Limb (tissue), 2 donors: ENCODE results near the gene RBMS3.

ENCODE experiments used
- DNase-seq, 2 donors: peaks; one replicate each; pipeline ENCODE4 v3.0.0-alpha.2; 2016; ENCODE audit errors: extremely low spot score in 2 of 2

Gene RBMS3

DNA sequence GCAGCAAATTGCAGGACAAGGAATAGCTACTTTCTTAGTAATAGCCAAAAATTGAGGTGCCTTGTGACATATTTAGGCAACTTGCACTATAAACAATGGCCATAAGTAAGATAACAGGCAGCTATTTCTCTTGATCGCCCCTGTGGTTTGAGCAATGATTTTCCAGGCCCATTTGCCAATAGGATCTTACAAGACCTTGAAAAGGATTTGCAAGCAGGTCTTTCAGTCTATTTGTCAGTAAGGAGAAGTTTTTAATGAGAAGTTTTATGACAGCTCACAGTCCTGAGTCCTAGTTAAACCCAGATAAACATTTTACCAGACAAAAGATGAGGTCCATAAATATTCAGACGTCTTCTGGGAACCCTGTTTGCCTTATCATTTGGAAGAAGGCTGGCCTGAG is 645.5 kb downstream of the RBMS3 start:
- no peak for DNase-seq

- DNase-seq, result no peak
These were observed 651.9 kb downstream of the RBMS3 start for GRCh38 chr3:29932696-29933325.

- DNase-seq, result no peak
These were observed 653.1 kb downstream of the RBMS3 start for GRCh38 chr3:29933802-29934490.

- no peak for DNase-seq
These were observed 653.9 kb downstream of the RBMS3 start for GRCh38 chr3:29934751-29935150.

GRCh38 chr3:29936054-29936453 is 655.2 kb downstream of the RBMS3 start:
- no peak for DNase-seq

DNA sequence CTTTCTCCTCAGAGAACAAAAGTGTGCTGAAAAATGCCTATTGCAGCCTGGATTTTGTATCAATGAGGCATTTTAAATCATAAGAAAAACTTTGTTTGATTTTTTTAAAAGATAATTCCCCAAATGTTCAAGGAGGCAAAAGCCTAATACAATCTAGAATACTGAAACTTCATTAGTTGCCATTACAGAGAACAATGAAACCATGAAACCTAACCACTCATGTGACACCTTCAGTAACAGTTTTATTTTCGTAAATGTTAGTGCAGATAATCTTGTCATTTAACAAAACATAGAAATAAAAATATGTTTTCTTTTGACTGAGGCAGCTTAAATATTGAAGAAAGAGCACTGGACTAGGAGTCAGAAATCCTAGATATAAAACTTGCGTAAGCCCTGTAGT is 655.9 kb downstream of the RBMS3 start:
- DNase-seq, result no peak

DNA sequence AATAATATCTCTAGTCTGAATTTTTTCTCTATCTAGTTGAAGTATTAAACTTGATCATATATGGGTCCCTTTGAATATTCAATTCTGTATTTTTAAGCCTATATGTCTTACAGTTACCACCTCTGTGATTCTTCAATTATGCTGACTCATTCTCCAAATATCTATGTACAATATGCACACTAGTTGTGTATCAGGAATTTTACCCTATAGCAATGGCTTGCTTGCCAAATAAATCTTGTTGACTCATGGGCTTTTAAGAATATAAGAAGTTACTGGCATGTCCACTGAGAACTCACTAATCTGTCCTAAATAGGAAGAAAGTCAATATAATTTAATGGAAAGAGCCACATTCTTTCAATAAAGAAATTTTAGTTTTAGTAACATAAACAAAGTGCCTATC is 656.3 kb downstream of the RBMS3 start:
- no peak for DNase-seq

DNA sequence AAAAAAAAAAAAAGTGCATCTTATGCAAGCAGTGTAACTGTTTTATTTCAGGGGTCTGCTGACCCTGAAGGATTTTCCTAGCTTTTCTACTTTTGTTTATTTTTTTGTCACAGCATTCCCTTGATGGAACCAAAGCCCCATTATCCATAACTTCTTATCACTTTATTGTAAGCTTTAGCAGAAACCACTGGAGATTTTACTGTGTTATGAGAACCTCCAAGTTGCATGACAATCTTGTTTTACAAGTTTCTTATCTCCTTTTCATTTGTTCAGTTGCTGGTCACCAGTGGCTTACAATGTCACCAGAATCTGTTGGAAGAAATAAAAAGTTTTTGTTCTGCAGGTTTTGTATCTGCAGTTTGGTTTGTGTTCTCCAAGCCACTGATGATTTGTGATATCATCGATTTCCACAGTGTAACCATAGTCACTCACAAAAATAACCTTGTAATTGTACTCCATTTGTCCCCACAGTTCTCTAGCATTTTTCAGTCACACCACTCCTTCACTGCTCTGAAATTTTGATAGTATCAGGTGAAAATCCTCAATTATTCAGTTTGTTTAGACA is 660.0 kb downstream of the RBMS3 start:
- DNase-seq, result no peak

- DNase-seq, result no peak
These were observed 661.4 kb downstream of the RBMS3 start for GRCh38 chr3:29942297-29942696.

- no peak for DNase-seq
These were observed 668.3 kb downstream of the RBMS3 start for GRCh38 chr3:29949131-29949530.

DNA sequence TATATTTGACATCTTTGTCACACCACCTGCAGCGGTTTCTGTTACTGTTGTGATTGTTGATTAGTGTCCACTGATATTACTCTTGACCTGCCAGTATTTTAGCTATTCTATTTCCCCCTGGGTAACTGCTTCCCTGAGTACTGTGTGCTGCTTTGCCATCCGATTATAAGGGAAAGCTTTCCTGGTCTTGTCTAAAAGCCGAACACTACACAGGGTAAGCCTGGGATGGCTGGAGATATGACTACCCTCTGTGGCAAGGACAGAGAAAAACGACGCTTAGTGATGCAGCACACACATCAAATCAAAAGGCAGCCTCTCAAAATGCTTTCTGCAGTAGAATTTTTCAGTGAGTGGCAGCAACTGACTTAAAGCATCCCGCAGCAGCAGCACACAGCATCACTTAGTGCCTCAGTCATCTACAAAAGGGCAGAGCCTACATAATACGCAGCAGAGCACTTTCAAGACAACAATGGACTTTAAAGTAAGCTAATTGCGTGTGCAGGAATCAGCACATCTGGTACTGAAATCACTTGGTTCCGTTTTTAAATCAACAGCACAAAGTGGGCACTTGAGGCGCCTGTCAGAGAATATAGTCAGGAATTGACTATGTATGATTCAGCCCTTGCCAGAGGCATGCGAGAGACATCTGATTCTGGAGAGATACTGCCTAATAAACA is 669.2 kb downstream of the RBMS3 start:
- DNase-seq, result no peak

DNA sequence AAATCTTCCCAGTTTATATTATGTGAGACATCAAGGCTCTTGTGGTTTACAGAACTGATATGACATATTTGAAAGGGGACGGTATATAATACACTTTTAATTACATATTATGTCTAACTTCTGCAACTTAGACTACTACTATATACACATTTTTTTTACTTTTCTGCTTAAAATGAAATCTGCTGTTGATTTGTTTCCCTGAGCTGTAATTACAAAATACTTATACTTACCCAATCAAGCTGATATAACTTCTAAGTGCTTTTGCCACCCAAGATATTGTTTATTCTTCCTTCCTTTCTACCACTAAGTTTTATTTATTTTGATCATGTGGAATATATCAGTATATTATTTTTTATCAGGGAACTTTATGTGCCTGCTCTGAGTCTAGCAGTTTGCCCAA is 671.6 kb downstream of the RBMS3 start:
- no peak for DNase-seq

DNA sequence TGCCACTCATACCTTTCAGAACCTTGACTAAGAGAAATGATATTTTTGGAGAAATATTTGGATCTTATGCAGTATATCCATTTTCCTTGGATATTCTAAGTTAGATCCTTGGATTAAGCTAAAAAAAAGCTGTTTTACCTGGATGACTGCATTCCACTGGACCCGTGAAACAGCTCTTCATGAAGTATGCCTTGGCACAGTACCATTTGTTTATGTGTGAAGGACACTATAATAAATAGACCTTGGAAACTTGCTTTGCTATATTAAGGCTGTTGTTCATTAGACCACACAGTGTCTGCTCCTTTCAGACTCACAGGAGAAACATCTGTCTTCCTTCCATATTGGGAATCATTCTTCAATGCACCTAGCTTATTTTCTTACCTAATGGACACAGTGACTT is 674.5 kb downstream of the RBMS3 start:
- DNase-seq, result no peak

GRCh38 chr3:29958816-29959215 is 677.9 kb downstream of the RBMS3 start:
- DNase-seq, result no peak

GRCh38 chr3:29971895-29972294 is 691.0 kb downstream of the RBMS3 start:
- no peak for DNase-seq

DNA sequence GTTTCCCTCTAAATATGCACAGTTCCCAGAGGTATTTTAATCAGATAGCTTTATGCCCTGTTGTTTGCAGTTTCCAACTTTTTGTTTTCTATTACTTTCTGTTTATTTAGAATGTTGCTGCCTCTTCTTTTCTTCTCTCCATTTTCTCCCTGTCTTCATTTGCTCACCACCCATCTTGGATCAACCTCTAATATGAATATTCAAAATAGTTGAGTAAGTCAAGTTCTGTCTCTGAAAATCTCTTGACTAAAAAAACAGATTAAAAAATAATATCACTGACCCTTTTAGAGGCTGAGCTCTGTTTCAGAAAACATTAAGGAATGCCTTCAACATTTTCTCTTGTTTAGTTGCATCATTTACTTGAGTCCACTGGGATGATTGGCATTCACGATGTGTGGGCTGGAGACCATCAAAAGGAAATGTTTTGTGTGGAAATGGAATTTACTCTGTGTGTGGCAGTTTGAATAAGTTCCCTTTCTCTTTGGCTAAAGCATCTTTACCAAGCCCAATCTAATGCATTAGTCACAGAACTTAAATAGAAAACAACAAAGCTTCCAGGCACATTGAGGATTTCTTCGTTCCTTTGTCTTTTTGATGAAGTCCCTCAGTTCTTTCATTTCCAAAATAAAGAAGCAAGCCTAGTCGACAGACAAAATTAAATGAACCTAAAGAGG is 691.6 kb downstream of the RBMS3 start:
- DNase-seq, result no peak

GRCh38 chr3:29973763-29974162 is 692.9 kb downstream of the RBMS3 start:
- DNase-seq, result no peak

GRCh38 chr3:29976871-29977270 is 696.0 kb downstream of the RBMS3 start:
- no peak for DNase-seq

DNA sequence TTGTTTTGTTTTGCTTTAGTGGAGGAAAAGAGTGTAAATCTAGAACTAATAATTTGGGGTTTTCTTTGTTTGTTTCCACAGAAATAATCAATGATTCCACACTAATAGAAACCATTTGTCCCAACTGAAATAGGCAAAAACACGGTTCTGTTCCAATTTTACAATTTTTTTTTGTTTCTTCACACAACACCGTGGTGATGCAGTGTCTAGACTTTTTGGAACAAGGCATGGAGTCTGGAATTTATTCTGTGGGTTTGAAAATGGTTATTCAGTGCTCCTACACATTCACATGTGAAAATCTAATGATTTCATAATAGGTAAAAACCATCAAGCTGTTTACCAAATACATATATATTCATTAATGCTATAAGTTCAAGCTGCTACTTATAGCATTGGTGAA is 696.5 kb downstream of the RBMS3 start:
- no peak for DNase-seq

GRCh38 chr3:29978036-29978435 is 697.2 kb downstream of the RBMS3 start:
- no peak for DNase-seq

- peak in 1 of 2 donors; percentile 15 for DNase-seq
These were observed 710.3 kb downstream of the RBMS3 start for GRCh38 chr3:29991198-29991597.

DNA sequence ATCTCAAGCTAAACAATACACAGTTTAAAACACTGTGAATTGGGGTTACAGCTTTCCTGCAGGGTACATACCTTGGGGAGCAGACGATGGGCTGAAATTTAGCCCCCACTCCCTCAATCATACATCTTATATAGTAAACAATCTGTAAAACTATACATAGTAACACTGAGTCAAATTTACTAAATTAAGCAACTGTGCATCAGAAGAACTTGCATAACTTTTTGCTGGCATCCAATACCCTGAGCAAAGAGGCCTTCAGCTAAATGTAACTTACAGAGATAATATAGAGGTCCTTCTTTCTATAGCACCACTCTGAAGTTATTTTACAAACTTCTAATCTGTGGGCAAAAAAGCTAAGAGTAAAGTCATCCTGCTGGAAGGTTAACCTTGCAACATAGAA is 721.9 kb downstream of the RBMS3 start:
- no peak for DNase-seq
